ENCODE data around the gene SCML1.
"Not testable (repeated sequence)": the region's sequence is repeated elsewhere in the genome, so short reads cannot be mapped to it uniquely, and the experiment has no call there.

The SCML1 gene

DNA sequence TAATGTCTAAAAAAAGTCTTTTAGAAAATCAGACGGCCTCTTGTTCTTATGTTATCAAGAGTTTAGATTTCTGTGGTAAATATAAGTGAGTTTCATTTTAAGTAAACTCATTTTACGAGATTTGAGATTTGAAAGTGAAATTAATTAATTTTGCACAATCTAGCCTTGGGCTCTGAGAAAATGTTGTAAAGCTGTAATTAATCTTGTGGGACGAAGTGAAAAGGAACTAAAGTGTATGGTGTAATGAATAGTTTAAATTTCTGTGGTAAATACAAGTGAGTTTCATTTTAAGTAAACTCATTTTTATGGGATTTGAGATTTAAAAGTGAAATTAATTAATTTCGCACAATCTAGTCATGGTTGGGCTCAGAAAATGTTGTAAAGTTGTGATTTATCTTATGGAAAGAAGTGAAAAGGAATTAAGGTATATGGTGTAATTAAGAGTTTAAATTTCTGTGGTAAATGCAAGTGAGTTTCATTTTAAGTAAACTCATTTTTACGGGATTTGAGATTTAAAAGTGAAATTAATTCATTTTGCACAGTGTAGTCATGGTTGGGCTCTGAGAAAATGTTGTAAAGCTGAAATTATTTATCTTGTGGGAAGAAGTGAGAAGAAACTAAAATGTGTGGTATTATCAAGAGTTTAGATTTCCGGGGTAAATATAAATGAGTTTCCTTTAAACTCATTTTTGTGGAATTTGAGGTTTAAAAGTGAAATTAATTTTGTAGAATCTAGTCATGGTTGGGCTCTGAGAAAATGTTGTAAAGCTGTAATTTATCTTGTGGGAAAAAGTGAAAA lies 1.6 kb downstream of the SCML1 start:
- DNase-seq (ENCODE audit: low read depth in 2 of 2) = no peak

DNA sequence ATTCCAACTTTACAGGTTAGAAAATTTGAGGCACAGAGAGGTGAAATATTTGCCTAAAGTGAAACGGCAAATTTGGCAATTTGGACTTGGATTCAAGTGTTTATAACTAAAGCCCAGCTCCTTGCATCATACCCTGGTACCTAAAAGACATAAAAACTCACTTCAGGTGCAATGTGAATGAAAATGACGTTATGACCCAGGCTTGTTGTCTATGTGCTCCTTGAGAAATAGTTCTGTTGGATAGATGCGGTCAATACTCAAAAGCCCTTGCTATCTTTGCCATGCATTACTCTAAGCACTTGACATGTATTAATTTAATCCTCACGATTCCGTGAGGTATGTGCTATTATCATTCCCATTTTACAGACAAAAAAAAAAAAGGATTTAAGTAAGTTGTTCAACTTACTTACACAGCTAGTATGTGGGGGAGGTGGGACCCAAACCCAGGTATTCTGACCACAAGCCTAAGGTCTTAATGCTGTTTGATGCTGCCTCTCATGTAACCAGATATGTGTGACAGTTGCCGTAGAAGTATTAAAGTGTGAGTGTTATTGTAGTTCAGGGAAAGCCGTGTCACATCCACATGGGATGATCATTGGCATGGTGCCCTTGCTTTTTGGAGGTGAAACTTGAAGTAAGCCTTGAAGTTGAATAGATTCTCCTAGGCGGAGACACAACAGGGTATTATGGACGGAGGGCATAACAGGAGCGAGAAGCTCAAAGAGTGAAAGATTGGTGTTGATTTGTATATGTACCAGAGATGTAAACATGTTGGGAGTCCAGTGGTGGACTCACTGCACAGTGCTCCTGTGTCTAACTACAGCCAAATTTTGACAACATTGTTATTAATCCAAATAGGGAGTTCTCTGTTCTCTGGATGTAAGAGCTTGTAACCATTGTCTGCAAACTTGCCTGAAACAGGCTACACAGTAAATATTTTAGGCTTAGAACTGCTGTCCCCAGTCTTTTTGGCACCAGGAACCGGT lies 3.1 kb downstream of the SCML1 start:
- no peak for DNase-seq (ENCODE audit: low read depth in 2 of 2)

- no peak for DNase-seq (ENCODE audit: low read depth in 2 of 2)
Observed at GRCh38 chrX:17741123-17741511, 3.8 kb downstream of the SCML1 start.

DNA sequence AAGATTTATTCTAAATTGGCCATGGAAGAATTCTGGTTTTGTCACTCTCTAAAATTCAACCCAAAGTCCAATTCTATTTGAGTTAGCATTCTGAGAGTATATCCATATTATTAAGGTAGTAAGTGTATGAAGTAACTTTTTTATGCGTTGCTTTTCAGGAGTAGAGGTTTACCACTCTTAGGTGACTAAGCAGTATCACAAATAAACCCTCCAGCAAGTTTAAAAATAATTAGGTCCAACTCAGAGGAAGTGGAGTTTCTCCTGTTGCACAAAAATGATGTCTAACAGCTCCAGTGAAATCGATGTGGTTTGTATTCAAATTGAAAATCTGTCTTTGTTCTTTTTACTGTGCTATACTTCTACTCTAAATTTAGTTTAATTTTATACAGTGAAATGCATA lies 6.6 kb downstream of the SCML1 start:
- no peak for DNase-seq (ENCODE audit: low read depth in 2 of 2)

GRCh38 chrX:17744896-17745523 lies 7.7 kb downstream of the SCML1 start:
- DNase-seq (ENCODE audit: low read depth in 2 of 2) = no peak

- DNase-seq (ENCODE audit: low read depth in 2 of 2) = no peak
Observed at GRCh38 chrX:17747692-17748091, 10.4 kb downstream of the SCML1 start.

- no peak for DNase-seq (ENCODE audit: low read depth in 2 of 2)
Observed at GRCh38 chrX:17748684-17749083, 11.4 kb downstream of the SCML1 start.

GRCh38 chrX:17750436-17750835 lies 13.1 kb downstream of the SCML1 start:
- DNase-seq (ENCODE audit: low read depth in 2 of 2) = no peak

DNA sequence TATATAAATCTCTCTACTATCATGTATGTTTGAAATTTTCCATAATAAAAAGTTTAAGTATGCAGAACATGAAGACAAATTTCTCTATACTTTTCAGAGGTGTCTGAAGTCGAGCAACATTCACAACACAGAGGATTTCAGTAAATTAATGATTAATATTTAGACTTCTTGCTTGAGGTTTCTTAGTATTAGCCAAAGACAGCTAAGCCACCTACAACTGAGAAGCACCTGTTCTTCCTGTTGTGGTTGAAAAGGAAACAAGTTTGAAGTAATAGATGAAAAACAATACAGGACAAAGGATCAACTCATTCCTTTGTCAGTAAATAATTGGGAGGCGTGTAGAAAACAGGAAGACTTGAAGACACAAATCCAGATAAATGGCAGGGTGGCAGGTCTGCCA lies 21.1 kb downstream of the SCML1 start:
- DNase-seq (ENCODE audit: low read depth in 2 of 2) = no peak

DNA sequence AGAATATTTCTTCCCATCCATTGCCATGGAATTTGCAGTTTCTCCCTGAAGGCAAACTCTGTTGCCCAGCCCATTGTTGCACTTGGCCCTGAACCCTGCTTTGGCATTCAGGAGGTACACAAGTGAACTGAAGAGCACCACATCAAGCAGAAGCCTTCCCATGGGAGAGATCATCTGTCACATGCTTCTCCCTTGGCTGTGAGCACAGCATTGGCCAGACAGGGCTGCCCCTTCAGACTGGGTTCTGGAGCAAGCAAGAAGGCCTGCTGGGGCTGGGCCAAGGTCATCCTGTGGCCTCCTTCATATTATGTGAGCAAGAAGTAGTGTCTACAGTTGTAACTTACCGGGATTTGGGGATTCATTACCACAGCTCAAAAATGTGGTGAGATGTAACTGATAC lies 22.7 kb downstream of the SCML1 start:
- no peak for DNase-seq (ENCODE audit: low read depth in 2 of 2)

- no peak for DNase-seq (ENCODE audit: low read depth in 2 of 2)
Observed at GRCh38 chrX:17767734-17768133, 30.4 kb downstream of the SCML1 start.

DNA sequence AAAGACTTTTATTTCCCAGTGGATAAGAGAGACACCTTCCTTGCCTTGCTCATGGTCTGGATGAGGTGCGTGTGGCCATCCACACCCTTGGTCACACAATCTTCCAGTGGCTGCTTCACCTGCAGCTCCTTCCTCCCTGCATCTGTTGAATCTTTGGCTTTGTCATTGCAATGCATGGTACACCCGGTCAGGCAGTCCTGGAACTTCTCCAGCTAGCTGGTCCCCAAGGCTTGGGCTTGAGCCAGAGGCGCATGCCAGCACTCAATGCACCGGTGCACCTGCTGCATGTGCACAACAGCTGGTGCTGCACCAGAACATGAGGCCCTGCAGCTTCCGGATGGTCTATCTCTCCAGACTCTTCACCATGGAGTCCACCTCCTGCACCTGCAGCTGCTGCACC lies 31.7 kb downstream of the SCML1 start:
- no peak for DNase-seq (ENCODE audit: low read depth in 2 of 2)

DNA sequence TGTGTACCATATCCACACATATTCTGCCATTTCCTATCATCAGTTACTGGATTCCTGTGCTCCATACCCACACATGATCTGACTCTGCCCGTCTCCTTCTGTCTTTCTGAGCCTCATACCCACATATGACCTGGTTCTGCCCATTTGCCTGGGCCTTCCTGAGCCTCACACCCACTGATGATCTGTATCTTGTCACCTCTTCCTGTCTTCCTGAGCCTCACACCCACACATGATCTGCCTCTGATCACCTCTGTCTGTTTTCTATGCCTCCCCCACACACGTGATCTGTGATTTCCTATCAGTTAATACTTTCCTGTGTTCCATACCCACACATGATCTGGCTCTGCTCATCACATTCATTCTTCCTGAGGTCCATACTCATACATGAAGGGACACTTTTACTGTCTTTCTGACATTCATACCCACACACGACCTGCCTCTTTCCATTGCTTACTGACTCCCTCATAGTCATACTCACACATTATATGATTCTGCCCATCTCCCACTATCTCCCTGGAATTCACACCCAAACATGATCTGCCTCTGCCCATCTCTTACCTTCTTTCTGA lies 32.5 kb downstream of the SCML1 start:
- DNase-seq (ENCODE audit: low read depth in 2 of 2) = no peak

DNA sequence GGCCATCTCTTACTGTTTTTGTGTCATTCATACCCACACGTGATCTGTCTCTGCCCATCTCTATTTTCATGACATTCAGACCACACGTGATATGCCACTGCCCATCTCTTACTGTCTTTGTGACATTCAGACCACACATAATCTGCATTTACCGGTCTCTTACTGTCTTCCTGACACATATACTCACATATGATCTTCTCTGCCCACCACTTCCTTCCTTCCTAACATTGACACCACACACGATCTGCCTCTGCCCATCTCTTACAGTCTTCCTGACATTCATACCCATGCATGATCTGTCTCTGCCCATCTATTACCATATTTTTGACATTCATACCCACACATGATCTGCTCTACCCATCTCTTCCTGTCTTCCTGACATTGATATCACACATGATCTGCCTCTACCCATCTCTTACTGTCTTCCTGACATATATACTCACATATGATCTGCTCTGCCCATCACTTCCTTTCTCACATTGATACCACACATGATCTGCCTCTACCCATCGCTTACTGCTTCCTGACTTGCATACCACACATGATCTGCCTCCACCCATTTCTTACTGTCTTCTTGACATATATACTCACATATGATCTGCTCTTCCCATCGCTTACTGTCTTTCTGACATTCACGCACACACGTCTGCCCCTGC lies 36.1 kb downstream of the SCML1 start:
- DNase-seq (ENCODE audit: low read depth in 2 of 2) = no peak

- no peak for DNase-seq (ENCODE audit: low read depth in 2 of 2)
Observed at GRCh38 chrX:17774053-17774452, 36.8 kb downstream of the SCML1 start.

- no peak for DNase-seq (ENCODE audit: low read depth in 2 of 2)
Observed at GRCh38 chrX:17778997-17779396, 41.7 kb downstream of the SCML1 start.

DNA sequence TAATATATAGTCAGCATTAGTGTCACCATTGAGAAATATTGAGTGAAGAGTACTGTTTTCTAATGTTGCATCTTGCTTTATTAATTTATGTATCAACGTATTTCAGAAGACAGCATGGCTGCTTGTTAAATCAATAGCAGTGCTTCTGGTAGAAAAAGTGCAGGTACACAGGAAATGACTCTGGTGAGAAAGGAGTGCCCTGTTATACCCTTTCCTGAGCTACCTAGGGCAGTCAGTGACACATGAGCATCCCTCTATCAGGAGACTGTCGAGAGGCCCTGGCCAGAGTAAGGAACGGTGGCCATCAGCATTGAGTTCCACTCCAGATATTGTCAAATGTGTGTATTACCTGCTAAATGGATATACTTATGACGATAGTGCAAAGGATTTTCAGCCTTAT lies 42.1 kb downstream of the SCML1 start:
- DNase-seq (ENCODE audit: low read depth in 2 of 2) = no peak

- not testable (repeated sequence) for DNase-seq (ENCODE audit: low read depth in 2 of 2)
Observed at GRCh38 chrX:17786554-17787347, 49.5 kb downstream of the SCML1 start.

GRCh38 chrX:17787557-17787956 lies 50.3 kb downstream of the SCML1 start:
- no peak for DNase-seq (ENCODE audit: low read depth in 2 of 2)

DNA sequence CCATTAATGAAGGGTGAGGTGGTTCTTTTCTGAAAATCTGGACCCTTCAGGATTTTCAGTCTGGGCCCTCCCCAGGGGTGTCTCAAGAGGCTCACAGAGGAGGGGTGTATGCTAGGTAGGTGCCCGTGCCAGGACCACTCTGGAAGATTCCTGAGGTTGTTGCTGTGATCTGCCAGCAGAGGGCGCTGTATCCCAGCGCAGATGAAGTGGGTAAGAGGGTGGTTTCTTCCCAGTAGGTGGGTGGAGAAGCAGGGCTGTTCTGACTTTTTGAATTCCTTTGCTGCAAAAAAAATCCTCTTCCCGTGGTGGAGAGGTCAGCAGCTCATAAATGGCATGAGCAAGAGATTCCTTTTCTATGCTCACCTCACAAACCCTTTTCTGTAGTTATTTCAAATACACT lies 51.1 kb downstream of the SCML1 start:
- no peak for DNase-seq (ENCODE audit: low read depth in 2 of 2)
